Activated T-helper 1 cell treated with anti-CD3 and anti-CD28 coated beads, Interleukin-12 subunit alpha, Interleukin-12 subunit beta, Interleukin-2, Interleukin-4 antibody, amounts not matched to agents 30 ng/mL and 10 ng/mL and 1 ng/mL, durations not matched to agents 14 hours and 24 hours and 36 hours (primary cell): ENCODE results near the gene PLD3. TPM values are rescaled to one million over a fixed set of nuclear protein-coding genes. Genes with fewer than 3 reads are reported as not detected.
A peak's percentile ranks its signal among the peaks of the same experiment; 100 is the strongest.

Source experiments
- DNase-seq: peaks from one replicate; pipeline ENCODE4 v3.0.0; 2021; ENCODE audit warnings: low spot score
- H3K27ac Mint-ChIP-seq: one replicate; pipeline ENCODE4 v1.8.0; 2021; ENCODE audit warnings: mild to moderate bottlenecking, mixed read lengths
- H3K27me3 Mint-ChIP-seq: one replicate; pipeline ENCODE4 v1.8.0; 2022; ENCODE audit warnings: mild to moderate bottlenecking, moderate library complexity, mixed read lengths; ENCODE audit not compliant: insufficient read depth
- H3K36me3 Mint-ChIP-seq: one replicate; pipeline ENCODE4 v1.8.0; 2021; ENCODE audit warnings: low read depth, mixed read lengths
- H3K4me1 Mint-ChIP-seq: one replicate; pipeline ENCODE4 v1.8.0; 2021; ENCODE audit warnings: low read depth, mixed read lengths
- H3K4me3 Mint-ChIP-seq: one replicate; pipeline ENCODE4 v1.8.0; 2021; ENCODE audit warnings: mild to moderate bottlenecking, moderate library complexity, mixed read lengths
- H3K9me3 Mint-ChIP-seq: one replicate; pipeline ENCODE4 v1.8.0; 2021; ENCODE audit warnings: mixed read lengths
- intact Hi-C: fragments of 100-400 bp; cut with micrococcal nuclease; formaldehyde crosslinking; loops from one replicate; pipeline ENCODE4 v1.15.1; 2024
- total RNA-seq: library from RNA; stranded (reverse); gene quantifications from 2 replicates; pipeline ENCODE4 v1.2.3, GENCODE V29; 2022

Gene PLD3
- total RNA-seq = 45.0 and 45.3 TPM in 2 replicates

- intact Hi-C loops = loop anchor here (1.0 to 5.0 kb wide), 9 partner anchors 55 to 1004 kb away; partner anchors contain the start of genes AKT2, BLVRB, COQ8B and ITPKC
- Mint-ChIP-seq H3K4me3 (peak within 1 kb of the TSS; percentile 97), H3K27me3 (peaks cover 2% of the 10 kb centered on the region), H3K4me1 (peaks cover 21% of the 10 kb centered on the region), H3K9me3 (no peaks in the 10 kb centered on the region), H3K27ac (peak within 1 kb of the TSS; percentile 95), H3K36me3 (no peaks in the 10 kb centered on the region)
- DNase-seq = peak; percentile 99
Observed at GRCh38 chr19:40348125-40348913, at the start of gene PLD3, which contains the start of gene C19orf47. PLD3 (plus strand) TSS chr19:40348695; CDS start chr19:40366484, 17,789 bp downstream. C19orf47 (minus strand) TSS chr19:40348397; CDS start chr19:40341857, 6,540 bp downstream.

GRCh38 chr19:40300668-40301067 lies 47.8 kb upstream of the PLD3 start:
- no peaks in the 10 kb centered on the region for H3K4me1 Mint-ChIP-seq
- intact Hi-C loops = no loop called here
- H3K36me3 Mint-ChIP-seq = no peaks in the 10 kb centered on the region
- H3K9me3 Mint-ChIP-seq = no peaks in the 10 kb centered on the region
- DNase-seq = no peak
- no peaks in the 10 kb centered on the region for H3K27me3 Mint-ChIP-seq
- no peak overlapping the region for H3K27ac Mint-ChIP-seq
- no peak overlapping the region for H3K4me3 Mint-ChIP-seq

GRCh38 chr19:40302224-40303011 lies 46.1 kb upstream of the PLD3 start:
- Mint-ChIP-seq H3K4me1 (no peaks in the 10 kb centered on the region), H3K27ac (no peak overlapping the region), H3K27me3 (no peaks in the 10 kb centered on the region), H3K4me3 (no peak overlapping the region), H3K9me3 (no peaks in the 10 kb centered on the region), H3K36me3 (no peaks in the 10 kb centered on the region)
- intact Hi-C loops = no loop called here
- no peak for DNase-seq

GRCh38 chr19:40303765-40304164 lies 44.7 kb upstream of the PLD3 start:
- H3K9me3 Mint-ChIP-seq = no peaks in the 10 kb centered on the region
- no peak overlapping the region for H3K27ac Mint-ChIP-seq
- H3K4me1 Mint-ChIP-seq = no peaks in the 10 kb centered on the region
- no peaks in the 10 kb centered on the region for H3K36me3 Mint-ChIP-seq
- H3K4me3 Mint-ChIP-seq = no peak overlapping the region
- no peak for DNase-seq
- H3K27me3 Mint-ChIP-seq = no peaks in the 10 kb centered on the region
- intact Hi-C loops = loop anchor here (2.0 kb wide), 1 partner anchor 219 kb away; no protein-coding TSS in a partner anchor

- H3K27me3 Mint-ChIP-seq = no peaks in the 10 kb centered on the region
- H3K27ac Mint-ChIP-seq = no peak overlapping the region
- H3K36me3 Mint-ChIP-seq = no peaks in the 10 kb centered on the region
- H3K4me1 Mint-ChIP-seq = no peaks in the 10 kb centered on the region
- no peak for DNase-seq
- intact Hi-C loops = loop anchor here (2.0 kb wide), 1 partner anchor 218 kb away; no protein-coding TSS in a partner anchor
- H3K9me3 Mint-ChIP-seq = no peaks in the 10 kb centered on the region
- no peak overlapping the region for H3K4me3 Mint-ChIP-seq
Observed at GRCh38 chr19:40304306-40304705, 44.2 kb upstream of the PLD3 start.

GRCh38 chr19:40305403-40305802 lies 43.1 kb upstream of the PLD3 start:
- Mint-ChIP-seq H3K9me3 (no peaks in the 10 kb centered on the region), H3K27me3 (no peaks in the 10 kb centered on the region), H3K4me3 (no peak overlapping the region), H3K27ac (no peak overlapping the region), H3K36me3 (no peaks in the 10 kb centered on the region), H3K4me1 (no peaks in the 10 kb centered on the region)
- intact Hi-C loops = loop anchor here (1.0 to 5.0 kb wide), 4 partner anchors 97 to 329 kb away; no protein-coding TSS in a partner anchor
- DNase-seq = peak; percentile 56

GRCh38 chr19:40309666-40310065 lies 38.8 kb upstream of the PLD3 start:
- H3K27ac Mint-ChIP-seq = no peak overlapping the region
- H3K9me3 Mint-ChIP-seq = no peaks in the 10 kb centered on the region
- H3K36me3 Mint-ChIP-seq = no peaks in the 10 kb centered on the region
- no peaks in the 10 kb centered on the region for H3K4me1 Mint-ChIP-seq
- intact Hi-C loops = loop anchor here (5.0 kb wide), 1 partner anchor 93 kb away; no protein-coding TSS in a partner anchor
- no peaks in the 10 kb centered on the region for H3K27me3 Mint-ChIP-seq
- no peak overlapping the region for H3K4me3 Mint-ChIP-seq
- no peak for DNase-seq

GRCh38 chr19:40312533-40312932 lies 36.0 kb upstream of the PLD3 start:
- Mint-ChIP-seq H3K27ac (no peak overlapping the region), H3K4me1 (no peaks in the 10 kb centered on the region), H3K4me3 (no peak overlapping the region), H3K9me3 (no peaks in the 10 kb centered on the region), H3K27me3 (no peaks in the 10 kb centered on the region), H3K36me3 (peaks cover 3% of the 10 kb centered on the region)
- DNase-seq = no peak
- intact Hi-C loops = no loop called here

- intact Hi-C loops = no loop called here
- H3K27ac Mint-ChIP-seq = no peak overlapping the region
- H3K36me3 Mint-ChIP-seq = peaks cover 3% of the 10 kb centered on the region
- H3K4me3 Mint-ChIP-seq = no peak overlapping the region
- H3K4me1 Mint-ChIP-seq = no peaks in the 10 kb centered on the region
- DNase-seq = no peak
- no peaks in the 10 kb centered on the region for H3K27me3 Mint-ChIP-seq
- H3K9me3 Mint-ChIP-seq = no peaks in the 10 kb centered on the region
Observed at GRCh38 chr19:40313229-40313983, 35.1 kb upstream of the PLD3 start.

GRCh38 chr19:40314656-40315055 lies 33.8 kb upstream of the PLD3 start:
- DNase-seq = no peak
- H3K27me3 Mint-ChIP-seq = no peaks in the 10 kb centered on the region
- H3K27ac Mint-ChIP-seq = no peak overlapping the region
- H3K4me3 Mint-ChIP-seq = no peak overlapping the region
- H3K36me3 Mint-ChIP-seq = peaks cover 3% of the 10 kb centered on the region
- H3K4me1 Mint-ChIP-seq = no peaks in the 10 kb centered on the region
- intact Hi-C loops = no loop called here
- no peaks in the 10 kb centered on the region for H3K9me3 Mint-ChIP-seq

GRCh38 chr19:40315812-40316470 lies 32.6 kb upstream of the PLD3 start:
- Mint-ChIP-seq H3K36me3 (peaks cover 3% of the 10 kb centered on the region), H3K4me3 (no peak overlapping the region), H3K9me3 (no peaks in the 10 kb centered on the region), H3K4me1 (no peaks in the 10 kb centered on the region), H3K27me3 (no peaks in the 10 kb centered on the region), H3K27ac (no peak overlapping the region)
- intact Hi-C loops = no loop called here
- DNase-seq = no peak

GRCh38 chr19:40317338-40317737 lies 31.2 kb upstream of the PLD3 start:
- Mint-ChIP-seq H3K36me3 (peaks cover 9% of the 10 kb centered on the region), H3K4me1 (no peaks in the 10 kb centered on the region), H3K27me3 (no peaks in the 10 kb centered on the region), H3K27ac (no peak overlapping the region), H3K9me3 (no peaks in the 10 kb centered on the region), H3K4me3 (no peak overlapping the region)
- DNase-seq = no peak
- intact Hi-C loops = no loop called here
